GM18951 (cell line): ENCODE measurements around the gene STAT4.

ENCODE experiments used
- POLR2A ChIP-seq: IDR thresholded peaks from 4 replicates; pipeline ENCODE4 v1.6.1; 2011; ENCODE audit warnings: mild to moderate bottlenecking; ENCODE audit not compliant: insufficient read length, insufficient read depth; ENCODE audit errors: extremely low read depth
- in situ Hi-C: fragments of 300-500 bp; cut with MboI; formaldehyde crosslinking; loops from one replicate; pipeline ENCODE4 v1.12.0; 2022; ENCODE audit warnings: low sequenced_read_pairs, mixed read lengths, inconsistent platforms; ENCODE audit not compliant: unreplicated experiment

STAT4 gene

GRCh38 chr2:191115804-191116203 is 35.0 kb downstream of the STAT4 start:
- no peak for TF ChIP-seq POLR2A
- in situ Hi-C loops: no loop called here

DNA sequence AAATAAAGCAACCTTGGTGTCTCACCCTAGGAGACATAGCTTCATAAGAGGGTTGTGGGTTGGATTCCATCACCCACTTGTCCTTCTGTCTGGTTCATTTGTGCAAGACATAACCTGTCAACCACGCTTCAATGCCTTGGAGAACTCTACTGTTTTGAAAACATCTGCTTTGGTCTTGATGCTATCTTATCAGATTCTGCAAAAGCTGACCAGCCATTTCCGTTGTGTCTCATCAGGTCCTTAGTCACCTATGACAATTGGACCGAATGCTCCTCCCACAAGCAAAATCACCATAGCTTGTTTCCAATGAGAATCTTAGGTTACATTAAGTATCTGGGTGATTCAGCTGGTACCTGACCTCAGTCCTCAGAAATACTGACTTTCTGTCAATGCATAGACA is 35.4 kb downstream of the STAT4 start:
- in situ Hi-C loops: no loop called here
- TF ChIP-seq POLR2A: no peak

DNA sequence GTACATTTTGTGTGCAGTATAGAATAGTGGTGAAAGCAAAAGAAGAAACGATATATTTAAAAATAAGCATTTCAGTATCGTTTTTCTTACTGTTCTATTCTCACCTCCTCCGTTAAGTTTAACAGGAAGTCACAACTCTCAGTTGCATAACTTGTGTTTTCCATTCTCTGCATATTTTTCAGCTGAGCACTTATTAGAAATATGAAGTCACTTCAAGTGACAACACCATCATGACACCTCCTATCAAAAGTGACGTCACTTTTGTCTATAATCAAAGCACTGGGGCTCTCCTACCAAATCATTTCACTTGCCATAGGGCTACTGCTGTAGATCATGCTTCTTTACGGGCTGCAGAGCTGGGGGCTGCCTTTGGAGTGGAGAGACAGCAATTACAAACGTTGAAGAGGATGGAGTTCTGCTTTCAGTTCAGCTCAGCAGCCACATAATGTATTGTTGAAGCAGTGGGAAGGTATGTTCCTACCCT is 36.3 kb downstream of the STAT4 start:
- TF ChIP-seq POLR2A: no peak
- in situ Hi-C loops: no loop called here

- in situ Hi-C loops: no loop called here
- TF ChIP-seq POLR2A: no peak
Measured at GRCh38 chr2:191113761-191114160, 37.0 kb downstream of the STAT4 start.

DNA sequence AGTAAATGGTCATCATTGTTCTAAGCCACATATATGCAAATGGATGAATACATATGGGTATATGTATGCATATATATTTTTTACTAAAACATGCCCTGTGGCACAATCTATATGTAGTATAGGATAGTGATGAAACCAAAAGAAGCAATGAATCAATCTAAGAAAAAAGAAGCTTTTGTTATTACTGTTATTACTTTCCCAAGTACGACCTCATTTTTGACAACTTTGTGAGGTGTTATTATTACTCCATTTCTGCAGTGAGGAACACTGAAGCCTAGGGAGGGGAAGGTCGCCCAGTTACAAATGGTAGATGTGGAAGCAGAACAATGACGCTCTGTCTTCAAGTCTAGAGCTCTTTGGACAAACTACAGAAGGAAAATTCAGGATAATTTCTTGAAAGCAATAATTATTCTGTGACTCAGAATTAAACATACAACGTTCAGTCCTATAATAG is 38.3 kb downstream of the STAT4 start:
- TF ChIP-seq POLR2A: no peak
- in situ Hi-C loops: no loop called here

- in situ Hi-C loops: no loop called here
- no peak for TF ChIP-seq POLR2A
Measured at GRCh38 chr2:191109888-191110287, 40.9 kb downstream of the STAT4 start.

DNA sequence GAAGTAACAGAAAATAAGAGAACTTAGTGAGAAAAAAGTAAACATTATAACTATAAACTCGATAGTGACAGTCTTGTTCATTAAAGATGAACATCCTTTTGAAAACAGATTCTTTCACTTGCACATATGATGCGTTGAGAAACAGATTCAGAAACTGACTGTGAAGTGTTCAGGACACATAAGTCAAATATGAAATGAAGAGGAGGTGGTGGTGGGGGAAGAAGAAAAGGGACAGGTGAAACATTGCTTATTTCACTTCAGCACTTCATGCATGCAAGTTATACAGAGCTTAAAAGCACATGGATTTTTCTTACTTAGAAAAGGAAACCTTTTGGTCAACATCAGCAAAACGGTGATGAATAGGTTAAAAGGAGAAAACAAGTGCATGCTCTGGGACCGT is 42.5 kb downstream of the STAT4 start:
- TF ChIP-seq POLR2A: no peak
- in situ Hi-C loops: no loop called here

DNA sequence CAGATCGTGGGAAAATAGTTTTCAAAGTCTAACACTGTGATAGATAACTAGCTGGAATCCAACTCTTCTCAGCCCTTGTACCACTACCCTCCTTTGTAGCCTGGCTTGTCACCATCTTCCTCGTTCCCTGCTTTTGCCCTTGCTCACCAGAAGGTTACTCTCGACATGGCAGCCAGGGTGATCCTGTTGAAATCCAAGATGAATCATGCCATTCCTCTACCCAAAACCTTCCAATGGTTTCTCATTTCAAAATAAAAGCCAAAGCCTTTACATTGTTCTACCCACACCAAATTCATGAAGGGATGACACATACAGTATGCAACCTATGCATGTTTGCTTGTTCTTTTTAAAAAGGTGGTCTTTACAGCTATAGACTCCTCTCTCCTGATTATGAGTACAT is 45.7 kb downstream of the STAT4 start:
- no peak for TF ChIP-seq POLR2A
- in situ Hi-C loops: no loop called here

DNA sequence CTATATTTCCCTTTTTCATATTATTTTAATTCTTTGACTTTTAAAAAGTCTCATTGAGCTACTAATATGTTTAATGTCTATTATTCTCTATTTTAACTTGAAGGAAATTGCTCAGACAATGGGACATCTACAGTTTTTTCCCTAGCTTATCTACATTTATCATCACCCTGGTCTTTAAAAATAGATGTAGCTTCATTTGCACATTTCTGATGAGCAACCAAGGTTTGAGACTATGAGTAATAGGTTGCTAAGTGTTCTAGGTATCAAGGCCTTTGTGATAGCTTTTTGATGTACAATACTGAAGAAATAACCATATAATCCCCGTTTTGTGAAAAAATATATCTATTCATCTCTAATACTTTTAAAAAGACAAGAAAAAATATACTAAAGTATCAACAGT is 47.0 kb downstream of the STAT4 start:
- TF ChIP-seq POLR2A: no peak
- in situ Hi-C loops: no loop called here

DNA sequence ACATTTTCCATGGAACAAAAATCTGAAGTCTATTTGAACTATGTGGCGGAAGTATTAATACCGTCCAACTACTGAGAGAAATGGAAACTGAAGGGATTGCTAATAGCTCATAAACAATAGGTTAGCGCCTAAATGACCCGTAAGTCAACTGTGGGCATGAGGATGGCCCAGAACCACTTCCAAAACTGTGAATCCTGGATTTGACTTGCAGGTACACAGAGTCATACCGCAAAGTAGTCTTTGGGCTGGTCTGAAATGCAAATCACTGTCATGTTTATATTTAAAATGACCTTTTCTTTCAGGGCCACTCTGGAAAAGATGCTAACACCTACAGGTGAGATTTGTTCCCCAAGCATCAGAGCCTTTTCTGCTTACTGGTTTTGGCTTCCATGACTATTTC is 50.6 kb downstream of the STAT4 start:
- in situ Hi-C loops: no loop called here
- no peak for TF ChIP-seq POLR2A

DNA sequence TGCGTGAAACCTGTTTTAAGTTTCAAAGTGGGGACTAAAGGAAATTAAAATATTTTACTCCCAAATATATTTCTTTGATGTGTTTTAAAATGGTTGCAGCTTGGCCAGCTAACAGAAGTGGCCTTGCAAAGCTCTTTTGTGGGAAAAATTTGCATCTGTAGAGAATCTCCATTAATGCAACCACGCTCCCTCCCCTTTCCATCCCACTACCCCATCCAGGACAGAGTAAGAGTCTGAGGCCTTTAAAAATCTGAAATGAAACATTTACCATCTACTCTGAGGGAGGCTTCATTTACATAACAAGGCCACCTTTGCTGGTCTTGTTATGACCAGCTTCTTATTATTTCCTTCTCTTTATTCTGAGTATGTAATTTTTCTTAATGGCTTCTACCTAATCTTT is 63.5 kb downstream of the STAT4 start:
- in situ Hi-C loops: no loop called here
- no peak for TF ChIP-seq POLR2A

DNA sequence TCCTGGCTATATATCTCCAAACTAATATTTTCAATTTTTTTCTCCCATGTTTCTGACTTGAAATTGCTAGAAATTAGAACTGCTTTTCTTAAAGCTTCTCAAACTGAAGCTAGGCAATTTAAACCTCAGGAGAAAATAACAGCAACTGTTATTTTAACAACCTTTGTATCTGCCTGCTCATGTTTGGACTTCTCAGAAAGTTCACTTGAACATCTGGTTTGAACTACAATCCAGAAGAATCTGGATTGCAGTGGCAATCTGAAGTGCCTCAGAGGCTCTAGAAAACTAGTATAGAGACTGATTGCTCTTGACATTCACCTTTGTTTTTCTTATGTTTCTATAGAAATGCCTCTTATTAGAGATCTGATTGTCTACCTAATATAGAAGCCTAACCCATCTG is 64.1 kb downstream of the STAT4 start:
- in situ Hi-C loops: no loop called here
- TF ChIP-seq POLR2A: no peak

- in situ Hi-C loops: no loop called here
- TF ChIP-seq POLR2A: no peak
Measured at GRCh38 chr2:191083540-191083939, 67.3 kb downstream of the STAT4 start.

GRCh38 chr2:191082321-191082720 is 68.5 kb downstream of the STAT4 start:
- TF ChIP-seq POLR2A: no peak
- in situ Hi-C loops: no loop called here
